Posterior cingulate gyrus (tissue), 11 donors: ENCODE measurements around the gene NKAIN2.
"Not testable (repeated sequence)": the region's sequence is repeated elsewhere in the genome, so short reads cannot be mapped to it uniquely, and the experiment has no call there.

ENCODE experiments used
- DNase-seq, 10 donors: peaks; one replicate each; pipeline versions ENCODE4 v3.0.0 to v3.0.0-alpha.2; 2020 to 2021; ENCODE audit warnings: mixed read lengths in 3 of 10
- intact Hi-C: fragments of 100-400 bp; cut with DNase I; formaldehyde crosslinking; loops from one replicate; pipeline ENCODE4 v1.15.1; 2023

NKAIN2 gene

GRCh38 chr6:124719913-124720312 is 916.2 kb downstream of the NKAIN2 start:
- intact Hi-C loops: no loop called here
- no peak for DNase-seq

GRCh38 chr6:124721331-124721730 is 917.7 kb downstream of the NKAIN2 start:
- no peak for DNase-seq
- intact Hi-C loops: no loop called here

DNA sequence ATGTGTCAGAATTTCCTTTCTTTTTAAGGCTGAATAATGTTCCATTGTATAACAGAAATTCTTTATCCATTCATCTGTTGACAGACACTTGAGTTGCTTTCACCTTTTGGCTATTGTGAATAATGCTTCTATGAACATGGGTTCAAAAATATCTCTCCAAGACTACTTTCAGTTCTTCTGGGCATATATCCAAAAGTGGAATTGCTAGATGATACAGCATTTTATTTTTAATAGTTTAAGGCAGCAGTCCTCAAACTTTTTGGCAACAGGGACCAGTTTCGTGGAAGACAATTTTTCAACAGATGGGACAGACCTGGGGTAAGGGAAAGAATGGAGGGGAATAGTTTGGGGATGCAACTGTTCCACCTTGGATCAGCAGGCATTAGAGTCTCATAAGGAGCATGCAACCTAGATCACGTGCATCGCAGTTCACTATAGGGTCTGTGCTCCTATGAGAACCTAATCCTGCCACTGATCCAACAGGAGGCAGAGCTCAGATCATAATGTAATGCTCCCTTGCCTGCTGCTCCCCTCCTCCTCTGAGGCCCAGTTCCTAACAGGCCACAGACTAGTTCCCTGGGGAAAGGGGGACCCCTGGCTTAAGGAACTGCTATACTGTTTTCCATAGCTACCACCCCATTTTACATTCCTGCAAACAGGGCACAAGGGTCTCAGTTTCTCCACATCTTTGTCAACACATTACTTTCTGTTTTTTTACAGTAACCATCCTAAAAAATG is 918.6 kb downstream of the NKAIN2 start:
- intact Hi-C loops: no loop called here
- DNase-seq: no peak

- no peak for DNase-seq
- intact Hi-C loops: no loop called here
Observed at GRCh38 chr6:124723671-124724070, 920.0 kb downstream of the NKAIN2 start.

GRCh38 chr6:124737804-124738203 is 934.1 kb downstream of the NKAIN2 start:
- intact Hi-C loops, DNase-seq: not testable (repeated sequence)

DNA sequence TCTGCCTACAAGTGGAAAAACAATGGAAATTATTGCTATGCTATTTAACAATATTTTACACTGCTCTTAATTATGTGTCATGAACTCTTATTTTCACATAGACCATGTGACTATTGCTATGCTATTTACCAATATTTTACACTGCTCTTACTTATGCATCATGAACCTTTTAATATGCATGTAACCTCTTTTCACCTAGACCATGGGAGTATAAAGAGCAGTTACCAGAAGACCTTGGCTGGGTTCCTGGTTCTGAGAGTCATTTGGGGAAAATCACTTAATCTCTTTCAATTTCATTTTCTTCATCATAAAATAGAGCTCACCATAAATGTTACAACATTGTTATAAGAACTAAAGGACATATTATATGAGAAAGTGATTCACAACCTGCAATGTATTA is 934.8 kb downstream of the NKAIN2 start:
- intact Hi-C loops: no loop called here
- no peak for DNase-seq

- intact Hi-C loops: no loop called here
- DNase-seq: no peak
Observed at GRCh38 chr6:124741341-124741740, 937.7 kb downstream of the NKAIN2 start.

DNA sequence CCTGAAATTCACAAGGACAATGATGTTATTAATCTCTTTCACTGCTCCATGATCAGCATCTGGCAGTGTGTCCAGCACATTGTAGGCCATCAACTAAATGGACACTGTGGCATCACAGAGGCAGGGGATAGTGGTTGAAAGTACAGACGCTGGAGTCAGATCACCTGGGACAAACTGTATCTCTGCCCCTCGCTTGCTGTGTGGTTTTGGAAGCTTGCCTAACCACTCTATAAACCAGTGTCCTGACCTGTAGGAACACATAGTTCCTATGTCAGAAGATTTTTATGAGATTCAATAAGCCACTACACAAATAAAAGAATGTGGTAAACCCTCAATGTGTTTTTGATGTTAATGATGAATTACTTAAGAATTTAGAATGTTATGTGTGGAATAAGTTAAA is 939.3 kb downstream of the NKAIN2 start:
- intact Hi-C loops: no loop called here
- DNase-seq: no peak

DNA sequence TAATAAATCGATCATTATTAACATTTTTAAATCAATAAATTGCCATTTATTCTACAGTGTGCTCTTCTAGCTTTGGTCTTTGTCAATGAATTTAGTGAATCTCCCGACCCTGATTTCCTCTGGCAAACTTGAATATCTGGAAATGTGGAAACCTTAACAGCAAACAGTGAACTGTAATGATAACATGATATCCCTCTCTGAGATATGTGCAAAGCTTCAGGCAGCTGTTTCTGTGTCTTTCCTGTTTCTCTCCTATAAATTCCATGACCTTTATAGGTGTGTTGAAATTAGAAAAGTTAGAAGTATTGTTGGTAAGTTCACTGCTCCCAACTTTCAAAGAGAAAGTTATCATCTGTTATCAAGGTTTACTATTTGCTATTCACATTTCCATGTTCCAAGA is 939.8 kb downstream of the NKAIN2 start:
- intact Hi-C loops: no loop called here
- DNase-seq: no peak

DNA sequence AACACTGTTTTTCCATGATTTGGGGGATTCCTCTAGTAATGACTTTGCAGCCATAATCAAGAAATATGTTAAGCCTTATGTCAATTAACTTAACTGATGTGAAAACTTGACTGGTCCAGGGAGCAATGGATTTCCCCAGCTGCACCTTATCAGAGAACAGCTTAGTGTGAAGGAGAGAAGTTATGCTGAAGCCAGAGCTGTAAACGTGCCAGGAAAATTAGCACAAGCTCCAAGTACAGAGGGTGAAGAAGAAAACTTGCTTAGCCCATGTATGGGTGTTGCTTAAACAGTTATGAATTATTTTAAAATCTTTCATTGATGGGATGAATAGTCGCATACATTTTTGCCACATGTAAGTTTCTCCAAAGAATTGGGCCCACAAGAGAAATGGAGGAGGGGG is 943.7 kb downstream of the NKAIN2 start:
- DNase-seq: no peak
- intact Hi-C loops: no loop called here

DNA sequence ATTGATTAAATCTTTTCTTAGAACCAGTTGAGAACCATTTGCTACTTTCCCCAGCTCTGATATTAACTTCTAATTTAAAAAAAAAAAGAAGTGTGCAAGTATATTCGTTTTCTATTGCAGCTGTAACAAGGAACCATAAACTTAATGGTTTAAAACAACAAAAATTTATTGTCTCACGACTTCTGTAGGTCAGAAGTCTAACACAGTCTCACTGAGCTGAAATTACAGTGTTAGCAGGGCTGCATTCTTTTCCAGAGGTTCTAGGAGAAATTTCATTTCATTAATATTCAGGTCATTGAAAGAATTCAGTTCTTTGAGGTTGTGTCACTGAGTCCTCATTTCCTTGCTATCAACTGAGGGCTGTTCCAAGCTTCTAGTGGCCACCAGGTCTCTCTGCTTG is 945.1 kb downstream of the NKAIN2 start:
- no peak for DNase-seq
- intact Hi-C loops: no loop called here

DNA sequence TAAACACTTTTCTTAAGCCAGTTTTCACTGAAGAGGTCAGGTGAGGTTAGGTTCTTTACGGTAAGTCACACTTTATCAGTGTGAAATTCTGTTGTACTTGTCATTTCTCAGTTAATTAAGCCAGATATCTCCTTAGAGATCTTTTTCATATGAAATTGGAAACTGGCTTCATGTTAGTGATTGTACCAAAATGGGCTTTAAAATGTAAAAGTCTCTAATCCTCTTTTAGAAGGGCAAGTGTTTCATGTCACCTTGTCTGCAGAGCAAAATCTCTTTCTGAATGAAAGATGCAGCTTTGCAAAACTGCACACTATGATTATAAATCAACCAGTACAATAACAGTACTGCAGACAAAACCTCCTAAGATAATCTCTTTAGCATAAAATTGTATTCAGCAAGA is 949.3 kb downstream of the NKAIN2 start:
- intact Hi-C loops: no loop called here
- DNase-seq: no peak

- intact Hi-C loops: no loop called here
Observed at GRCh38 chr6:124753562-124754105, 950.0 kb downstream of the NKAIN2 start.

DNA sequence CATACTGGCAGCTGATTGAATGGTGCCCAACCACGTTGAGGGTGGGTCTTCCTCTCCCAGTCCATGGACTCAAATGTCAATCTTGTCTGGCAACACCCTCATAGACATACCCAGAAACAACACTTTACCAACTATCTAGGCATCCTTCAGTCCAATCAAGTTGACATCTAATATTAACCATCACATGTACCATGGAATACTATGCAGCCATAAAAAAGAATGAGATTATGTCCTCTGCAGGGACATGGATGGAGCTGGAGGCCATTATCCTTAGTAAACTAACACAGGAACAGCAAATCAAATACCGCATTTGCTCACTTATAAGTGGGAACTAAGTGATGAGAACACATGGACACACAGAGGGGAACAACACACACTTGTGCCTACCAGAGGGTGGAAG is 951.7 kb downstream of the NKAIN2 start:
- intact Hi-C loops: no loop called here
- DNase-seq: no peak

More at GRCh38 chr6:124753562-124754105, 950.0 kb downstream of the NKAIN2 start:
- no peak for DNase-seq

DNA sequence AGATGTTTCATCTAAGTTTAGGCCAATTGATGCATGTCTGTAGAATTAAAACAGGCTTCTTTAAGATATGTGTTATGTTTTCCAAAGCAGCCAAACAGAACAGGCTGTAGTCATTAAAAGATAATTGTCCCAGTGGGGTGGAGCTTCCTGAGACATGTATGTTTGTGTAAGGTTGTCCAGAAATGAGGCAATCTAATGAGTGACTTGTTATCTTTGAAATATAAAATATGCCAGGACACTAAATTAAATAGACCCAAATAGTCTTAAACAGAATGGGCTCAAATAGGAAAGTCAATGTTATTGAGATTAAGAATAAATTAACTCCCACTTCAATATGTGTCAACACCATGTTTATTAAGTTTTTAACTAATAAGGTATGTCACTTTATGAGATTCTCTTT is 953.9 kb downstream of the NKAIN2 start:
- intact Hi-C loops: no loop called here
- DNase-seq: no peak

- DNase-seq: no peak
- intact Hi-C loops: no loop called here
Observed at GRCh38 chr6:124758663-124759062, 955.0 kb downstream of the NKAIN2 start.

- no peak for DNase-seq
- intact Hi-C loops: no loop called here
Observed at GRCh38 chr6:124765280-124765679, 961.6 kb downstream of the NKAIN2 start.

GRCh38 chr6:124768224-124768623 is 964.6 kb downstream of the NKAIN2 start:
- intact Hi-C loops: no loop called here
- DNase-seq: no peak

DNA sequence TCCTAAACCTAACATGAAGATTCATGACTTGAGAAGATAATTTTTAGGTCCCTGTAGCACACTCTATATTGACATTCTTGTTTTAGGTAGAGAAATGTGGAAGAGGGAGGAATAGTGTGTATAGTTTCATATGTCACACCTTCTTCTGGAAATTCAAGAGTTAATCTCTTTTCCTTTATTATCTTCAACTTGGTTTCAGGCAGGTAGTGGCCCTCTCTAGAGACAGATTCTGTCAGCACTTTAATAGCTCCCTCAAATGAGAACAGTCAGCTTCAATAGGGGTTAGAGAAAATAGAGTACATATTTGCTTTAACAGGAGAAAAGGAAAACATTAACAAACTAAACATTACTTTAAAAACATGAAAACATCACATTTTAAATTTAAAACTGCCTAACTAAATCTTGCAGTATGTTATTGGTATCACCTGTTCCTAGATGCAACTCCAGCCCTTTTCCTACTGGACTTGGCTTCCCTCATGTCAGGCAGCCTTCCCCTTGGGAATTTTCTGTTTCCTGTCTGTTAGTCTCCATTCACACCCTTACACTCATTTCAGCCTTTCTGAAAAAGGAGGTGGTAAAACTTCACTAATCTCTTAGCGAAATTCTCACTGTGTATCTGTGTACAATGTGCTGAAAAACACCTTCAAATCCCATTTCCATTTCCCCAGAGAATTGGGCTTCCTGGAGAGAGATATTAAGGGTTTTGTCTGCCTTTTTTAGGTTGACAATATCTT is 966.3 kb downstream of the NKAIN2 start:
- intact Hi-C loops: no loop called here
- DNase-seq: no peak

- no peak for DNase-seq
- intact Hi-C loops: no loop called here
Observed at GRCh38 chr6:124770784-124771183, 967.1 kb downstream of the NKAIN2 start.

- intact Hi-C loops: no loop called here
Observed at GRCh38 chr6:124772733-124773319, 969.2 kb downstream of the NKAIN2 start.

GRCh38 chr6:124775121-124775520 is 971.5 kb downstream of the NKAIN2 start:
- intact Hi-C loops: no loop called here
- DNase-seq: no peak

More at GRCh38 chr6:124772733-124773319, 969.2 kb downstream of the NKAIN2 start:
- DNase-seq: no peak
